Measurements from ENCODE around the gene LRRC56. TPM values are rescaled to one million over a fixed set of nuclear protein-coding genes. Genes with fewer than 3 reads are reported as not detected.
A peak's percentile ranks its signal among the peaks of the same experiment; 100 is the strongest.

The LRRC56 gene
- total RNA-seq, 2 experiments from 2014 or later = 1.9 to 2.2 TPM

DNA sequence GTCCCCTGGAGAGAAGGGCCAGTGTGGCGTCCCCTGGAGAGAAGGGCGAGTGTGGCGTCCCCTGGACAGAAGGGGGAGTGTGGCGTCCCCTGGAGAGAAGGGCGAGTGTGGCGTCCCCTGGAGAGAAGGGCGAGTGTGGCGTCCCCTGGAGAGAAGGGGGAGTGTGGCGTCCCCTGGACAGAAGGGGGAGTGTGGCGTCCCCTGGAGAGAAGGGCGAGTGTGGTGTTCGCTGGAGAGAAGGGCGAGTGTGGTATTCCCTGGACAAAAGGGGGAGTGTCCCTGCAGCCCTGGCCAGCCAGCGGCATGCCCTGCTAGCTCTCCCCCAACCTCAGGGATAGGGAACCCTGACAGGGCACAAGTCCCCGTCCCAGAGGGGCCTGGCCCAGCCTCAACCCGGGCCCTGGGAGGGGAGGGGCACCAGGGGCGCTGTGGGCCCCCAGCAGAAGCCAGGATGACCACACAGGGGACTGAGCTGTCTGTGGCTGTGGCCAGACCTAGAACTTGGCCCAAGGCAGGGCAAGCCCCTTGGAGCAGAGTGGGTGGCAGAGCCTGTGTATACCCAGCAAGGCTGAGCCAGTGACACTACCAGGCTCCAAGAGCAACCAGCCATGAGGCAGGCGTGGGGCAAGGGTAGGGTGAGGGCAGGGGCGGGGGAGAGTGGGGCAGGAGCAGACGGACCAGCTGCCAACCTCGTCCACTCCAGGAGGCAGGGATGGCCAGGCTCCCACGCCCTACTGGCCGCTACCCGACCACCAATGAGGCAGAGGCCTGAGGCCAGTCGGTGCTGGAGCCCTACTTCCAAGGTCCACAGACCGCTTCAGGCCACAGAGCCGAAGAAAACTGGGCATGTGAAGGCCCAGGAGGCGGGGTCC, 6.1 kb upstream of the LRRC56 start:
- no peak overlapping the region for H3K27ac Mint-ChIP-seq
- no peak for ATAC-seq
- H3K4me3 Mint-ChIP-seq = no peak overlapping the region
- no peaks in the 10 kb centered on the region for H3K27me3 Mint-ChIP-seq (ENCODE audit: low read depth)
- ChIA-PET CTCF (no interaction called here), POLR2A (interaction anchor here (0.7 kb wide), 1 partner anchor 13 kb away, joined by 3 read pairs; no protein-coding TSS in a partner anchor)
- H3K9me3 Mint-ChIP-seq (ENCODE audit: insufficient read depth) = no peaks in the 10 kb centered on the region
- H3K36me3 Mint-ChIP-seq (ENCODE audit: low read depth) = peaks cover 2% of the 10 kb centered on the region
- no peak for DNase-seq
- peaks cover 8% of the 10 kb centered on the region for H3K4me1 Mint-ChIP-seq (ENCODE audit: low read depth)

DNA sequence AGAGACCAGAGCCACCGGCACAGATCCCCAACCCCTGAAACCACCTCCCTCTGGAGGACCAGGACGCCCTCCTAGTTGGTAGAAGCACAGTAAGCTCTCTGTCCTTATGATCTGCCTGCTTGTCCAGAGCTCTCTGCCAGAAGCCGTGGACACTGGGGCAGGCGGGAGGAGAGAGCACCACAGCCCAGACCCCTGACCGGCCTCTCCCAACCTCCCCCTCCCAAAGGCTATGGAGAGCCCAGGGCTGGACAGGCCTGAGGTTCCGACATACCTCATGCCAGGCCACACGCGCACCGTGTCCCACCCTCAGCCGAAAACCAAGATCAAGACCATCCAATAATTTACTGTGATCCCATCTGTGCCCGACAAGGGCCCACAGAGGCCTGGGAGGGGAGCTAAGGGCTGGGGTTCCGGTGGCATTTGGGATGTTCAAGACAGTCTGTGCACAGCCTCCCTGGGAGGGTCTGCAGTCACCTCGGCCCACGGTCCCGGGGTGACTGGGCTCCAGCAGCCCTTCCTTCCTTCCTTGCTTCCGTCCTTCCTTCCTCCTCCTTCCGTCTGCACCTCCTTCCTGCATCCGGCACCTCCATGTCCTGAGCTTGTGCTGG, 5.3 kb upstream of the LRRC56 start:
- no peak overlapping the region for H3K27ac Mint-ChIP-seq
- ChIA-PET POLR2A (interaction anchor here (0.7 kb wide), 1 partner anchor 12 kb away, joined by 3 read pairs; no protein-coding TSS in a partner anchor), CTCF (interaction anchor here (0.9 kb wide), 1 partner anchor 13 kb away, joined by 3 read pairs; no protein-coding TSS in a partner anchor)
- peaks cover 11% of the 10 kb centered on the region for H3K4me1 Mint-ChIP-seq (ENCODE audit: low read depth)
- DNase-seq = no peak
- no peaks in the 10 kb centered on the region for H3K9me3 Mint-ChIP-seq (ENCODE audit: insufficient read depth)
- H3K27me3 Mint-ChIP-seq (ENCODE audit: low read depth) = no peaks in the 10 kb centered on the region
- H3K4me3 Mint-ChIP-seq = no peak overlapping the region
- H3K36me3 Mint-ChIP-seq (ENCODE audit: low read depth) = peaks cover 2% of the 10 kb centered on the region
- no peak for ATAC-seq

DNA sequence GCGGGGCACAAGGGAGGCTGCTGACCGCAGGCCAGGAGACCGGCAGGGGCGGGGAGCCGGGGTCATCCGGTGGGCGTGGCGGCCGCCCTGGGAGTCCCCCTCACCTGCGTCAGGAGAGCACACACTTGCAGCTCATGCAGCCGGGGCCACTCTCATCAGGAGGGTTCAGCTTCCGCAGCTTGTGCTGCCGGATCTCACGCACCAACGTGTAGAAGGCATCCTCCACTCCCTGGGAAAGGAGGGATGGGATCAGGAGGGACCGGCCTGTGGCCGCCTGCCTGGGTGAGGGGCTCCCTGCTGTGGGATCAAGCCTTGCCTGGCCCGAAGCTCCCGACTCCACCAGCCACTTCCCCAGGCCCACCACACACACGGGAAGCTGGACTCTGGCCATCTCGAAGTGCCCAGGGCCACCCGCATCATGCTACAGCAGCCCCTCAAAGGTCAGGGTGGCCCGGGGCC, 4.8 kb upstream of the LRRC56 start:
- Mint-ChIP-seq H3K36me3 (ENCODE audit: low read depth) (peaks cover 2% of the 10 kb centered on the region), H3K27ac (no peak overlapping the region), H3K27me3 (ENCODE audit: low read depth) (no peaks in the 10 kb centered on the region), H3K4me1 (ENCODE audit: low read depth) (peaks cover 15% of the 10 kb centered on the region), H3K9me3 (ENCODE audit: insufficient read depth) (no peaks in the 10 kb centered on the region), H3K4me3 (no peak overlapping the region)
- ChIA-PET POLR2A (no interaction called here), CTCF (interaction anchor here (0.9 kb wide), 1 partner anchor 14 kb away, joined by 3 read pairs; no protein-coding TSS in a partner anchor)
- ATAC-seq (no peak), DNase-seq (no peak)

DNA sequence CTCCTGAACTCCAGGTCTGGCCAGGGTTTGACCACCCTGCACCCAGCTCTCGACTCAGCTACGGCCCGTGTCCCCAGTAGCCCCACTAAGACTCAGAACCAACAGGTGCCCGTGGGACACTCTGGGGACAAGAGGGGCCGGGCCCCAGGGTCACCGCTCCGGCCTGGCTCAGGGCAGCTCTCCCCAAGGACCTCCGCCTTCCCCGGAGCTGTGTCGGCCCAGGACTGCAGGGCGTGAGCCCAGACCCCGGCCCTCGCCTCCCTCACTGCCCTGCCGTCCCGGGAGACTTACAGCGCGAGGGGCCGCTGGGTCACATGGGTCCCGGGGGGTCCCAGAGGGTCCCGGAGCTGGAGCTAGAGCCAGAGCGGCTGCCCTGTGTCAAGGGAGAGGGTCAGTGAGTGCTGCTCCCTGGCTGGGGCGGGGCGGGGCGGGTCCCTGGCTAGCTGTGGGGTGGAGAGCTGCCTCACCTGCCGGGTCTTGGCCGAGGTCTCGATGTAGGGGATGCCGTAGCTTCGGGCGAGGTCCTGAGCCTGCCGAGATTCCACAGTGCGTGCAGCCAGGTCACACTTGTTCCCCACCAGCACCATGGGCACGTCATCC, 4.2 kb upstream of the LRRC56 start:
- H3K4me3 Mint-ChIP-seq = no peak overlapping the region
- no peak for ATAC-seq
- no peak for DNase-seq
- no peaks in the 10 kb centered on the region for H3K9me3 Mint-ChIP-seq (ENCODE audit: insufficient read depth)
- H3K4me1 Mint-ChIP-seq (ENCODE audit: low read depth) = peaks cover 21% of the 10 kb centered on the region
- peaks cover 2% of the 10 kb centered on the region for H3K36me3 Mint-ChIP-seq (ENCODE audit: low read depth)
- H3K27me3 Mint-ChIP-seq (ENCODE audit: low read depth) = no peaks in the 10 kb centered on the region
- ChIA-PET POLR2A (no interaction called here), CTCF (interaction anchor here (1.9 kb wide), 1 partner anchor 14 kb away, joined by 7 read pairs; no protein-coding TSS in a partner anchor)
- H3K27ac Mint-ChIP-seq = no peak overlapping the region

DNA sequence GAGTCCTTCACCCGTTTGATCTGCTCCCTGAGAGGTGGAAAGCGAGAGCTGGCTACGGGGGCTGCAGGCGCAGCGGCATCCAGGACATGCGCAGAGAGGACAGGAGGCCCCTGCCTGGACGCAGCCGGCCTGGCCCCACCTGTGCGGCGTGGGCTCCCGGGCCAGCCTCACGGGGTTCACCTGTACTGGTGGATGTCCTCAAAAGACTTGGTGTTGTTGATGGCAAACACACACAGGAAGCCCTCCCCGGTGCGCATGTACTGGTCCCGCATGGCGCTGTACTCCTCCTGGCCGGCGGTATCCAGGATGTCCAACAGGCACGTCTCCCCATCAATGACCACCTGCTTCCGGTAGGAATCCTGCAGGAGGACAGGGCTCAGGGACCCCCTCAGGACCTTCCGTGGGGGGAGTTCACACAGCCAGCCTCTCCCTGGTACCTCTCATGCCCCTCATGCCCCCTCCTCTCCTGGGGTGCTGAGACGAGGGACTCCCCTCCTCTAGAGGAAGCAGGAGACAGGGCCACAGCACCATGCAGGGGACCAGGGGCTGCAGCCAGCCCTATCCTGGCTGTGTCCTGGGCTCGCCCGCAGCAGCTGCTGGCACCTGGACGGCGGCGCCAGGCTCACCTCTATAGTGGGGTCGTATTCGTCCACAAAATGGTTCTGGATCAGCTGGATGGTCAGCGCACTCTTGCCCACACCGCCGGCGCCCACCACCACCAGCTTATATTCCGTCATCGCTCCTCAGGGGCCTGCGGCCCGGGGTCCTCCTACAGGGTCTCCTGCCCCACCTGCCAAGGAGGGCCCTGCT, 3.5 kb upstream of the LRRC56 start:
- Mint-ChIP-seq H3K4me3 (peak overlapping the region; percentile 71), H3K36me3 (ENCODE audit: low read depth) (peaks cover 2% of the 10 kb centered on the region), H3K27me3 (ENCODE audit: low read depth) (no peaks in the 10 kb centered on the region), H3K27ac (no peak overlapping the region), H3K4me1 (ENCODE audit: low read depth) (peaks cover 26% of the 10 kb centered on the region), H3K9me3 (ENCODE audit: insufficient read depth) (no peaks in the 10 kb centered on the region)
- ChIA-PET CTCF (interaction anchor here (1.9 kb wide), 1 partner anchor 15 kb away, joined by 7 read pairs; no protein-coding TSS in a partner anchor), POLR2A (interaction anchor here (1.2 kb wide), 1 partner anchor 83 kb away, joined by 3 read pairs; the partner anchor contains the start of gene PTDSS2)
- DNase-seq (no peak), ATAC-seq (no peak)

DNA sequence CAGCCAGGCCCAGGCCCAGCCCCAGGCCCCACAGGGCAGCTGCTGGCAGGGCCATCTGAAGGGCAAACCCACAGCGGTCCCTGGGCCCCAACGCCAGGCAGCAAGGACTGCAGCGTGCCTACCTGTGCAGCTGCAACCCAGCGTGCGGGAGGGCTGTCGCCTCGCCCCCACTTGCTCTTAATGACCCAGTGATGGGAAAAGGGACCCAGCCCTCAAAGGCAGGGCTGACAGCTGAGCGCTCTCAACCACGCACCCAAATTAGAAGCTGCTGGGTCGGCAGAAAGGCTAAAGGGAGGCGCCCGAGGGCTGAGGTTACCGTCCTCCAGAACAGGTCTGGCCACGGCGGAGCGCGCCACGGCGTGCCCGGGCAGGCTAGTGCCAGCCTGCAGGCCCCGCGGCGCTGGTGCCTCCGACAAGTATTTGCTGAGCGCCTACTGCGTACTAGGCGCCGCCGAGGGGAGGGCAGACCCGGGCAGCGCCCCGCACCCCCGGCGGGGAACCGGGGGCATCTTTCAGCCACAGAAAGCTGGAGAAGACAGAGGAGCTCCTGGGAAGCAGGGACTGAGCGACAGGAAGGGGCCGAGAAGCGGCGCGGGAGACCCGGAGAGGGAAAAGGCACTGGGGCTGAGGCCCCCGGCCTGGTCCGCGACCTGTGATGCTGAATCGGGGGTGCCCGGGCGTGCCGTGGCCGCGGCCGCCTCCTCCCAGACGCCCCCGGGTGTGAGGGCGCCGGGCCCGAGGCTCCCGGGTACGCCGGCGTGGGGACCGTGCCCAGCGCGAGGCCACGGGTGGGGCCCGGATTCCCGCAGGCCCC, 2.7 kb upstream of the LRRC56 start:
- DNase-seq = no peak
- Mint-ChIP-seq H3K9me3 (ENCODE audit: insufficient read depth) (no peaks in the 10 kb centered on the region), H3K36me3 (ENCODE audit: low read depth) (peaks cover 2% of the 10 kb centered on the region), H3K27me3 (ENCODE audit: low read depth) (no peaks in the 10 kb centered on the region), H3K4me3 (peak overlapping the region; percentile 71), H3K4me1 (ENCODE audit: low read depth) (peaks cover 26% of the 10 kb centered on the region), H3K27ac (peak overlapping the region; percentile 49)
- ChIA-PET POLR2A (interaction anchor here (1.2 to 1.9 kb wide), 2 partner anchors 84 to 192 kb away, joined by 3 to 4 read pairs; partner anchors contain the start of gene PTDSS2), CTCF (interaction anchor here (1.9 kb wide), 1 partner anchor 16 kb away, joined by 7 read pairs; no protein-coding TSS in a partner anchor)
- no peak for ATAC-seq

DNA sequence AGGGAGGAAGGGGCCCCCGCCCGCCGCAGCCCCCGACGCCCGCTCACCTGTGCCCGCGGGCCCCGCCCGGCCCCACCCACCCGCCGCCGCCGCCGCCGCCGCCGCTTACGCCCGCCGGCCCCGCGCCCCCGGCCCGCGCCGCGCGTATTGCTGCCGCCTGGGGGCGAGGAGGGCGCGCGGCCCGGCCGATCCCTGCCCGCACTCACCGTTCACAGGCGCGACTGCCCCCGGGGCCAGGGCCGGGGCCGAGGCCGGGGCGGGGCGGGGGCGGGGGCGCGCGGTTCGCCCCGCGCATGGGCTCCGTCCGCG, 2.2 kb upstream of the LRRC56 start:
- H3K36me3 Mint-ChIP-seq (ENCODE audit: low read depth) = peaks cover 2% of the 10 kb centered on the region
- no peaks in the 10 kb centered on the region for H3K9me3 Mint-ChIP-seq (ENCODE audit: insufficient read depth)
- ATAC-seq (no peak), DNase-seq (no peak)
- POLR2A ChIA-PET = interaction anchor here (0.6 to 1.9 kb wide), 4 partner anchors 29 to 284 kb away, joined by 3 to 6 read pairs (median 4); partner anchors contain the start of genes PTDSS2 and RNH1
- no peaks in the 10 kb centered on the region for H3K27me3 Mint-ChIP-seq (ENCODE audit: low read depth)
- H3K4me1 Mint-ChIP-seq (ENCODE audit: low read depth) = peaks cover 26% of the 10 kb centered on the region
- no peak overlapping the region for H3K27ac Mint-ChIP-seq
- H3K4me3 Mint-ChIP-seq = no peak overlapping the region
- CTCF ChIA-PET = no interaction called here

DNA sequence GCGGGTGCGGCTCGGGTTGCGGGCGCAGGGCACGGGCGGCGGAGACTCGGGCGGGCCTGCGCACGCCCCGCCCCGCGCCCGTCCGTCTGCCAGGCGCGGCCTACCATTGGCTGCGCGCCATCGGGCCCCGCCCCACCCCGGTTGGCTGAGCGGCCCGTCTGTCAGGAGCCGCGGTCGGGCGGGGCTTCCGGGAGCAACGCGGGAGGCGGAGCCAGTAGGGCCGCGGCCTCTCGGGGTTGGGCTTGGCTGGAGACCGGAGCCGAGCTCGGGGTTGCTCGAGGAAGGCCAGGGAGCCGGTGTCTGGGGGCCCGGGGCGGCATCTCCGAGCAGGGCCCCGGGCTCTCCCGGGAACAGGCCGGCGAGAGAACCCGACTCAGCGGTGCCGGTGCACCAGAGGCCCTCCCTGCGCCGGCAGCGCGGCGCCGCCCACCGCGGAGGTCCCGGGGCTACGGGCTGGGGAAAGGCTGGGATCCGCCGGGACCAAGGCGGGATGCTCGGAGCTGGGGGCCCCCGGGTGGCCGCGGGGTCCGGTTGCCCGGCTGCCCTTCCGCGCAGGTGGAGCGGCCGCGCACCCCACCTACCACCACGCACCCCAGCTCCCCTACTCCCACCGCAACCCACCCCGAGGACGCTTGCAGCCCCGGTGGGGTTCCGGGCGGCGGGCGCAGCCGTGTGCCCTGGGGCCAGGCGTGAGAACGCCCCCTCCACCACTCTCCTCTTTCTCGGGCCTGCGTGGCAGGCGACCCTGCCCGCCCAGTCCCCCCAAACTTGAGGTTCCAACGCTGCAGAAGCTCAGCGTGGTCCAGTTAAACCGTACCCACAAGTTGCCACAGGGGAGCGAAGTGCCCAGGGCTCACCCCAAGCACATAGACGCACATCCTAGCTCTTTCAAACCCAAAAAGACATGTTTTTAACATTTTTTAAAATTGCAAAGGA, 1.5 kb upstream of the LRRC56 start, which contains the start of gene HRAS:
Gene HRAS (minus strand): TSS at position 58 of the 936 bp plus-strand sequence.
- ATAC-seq = peak; percentile 88
- peaks cover 26% of the 10 kb centered on the region for H3K4me1 Mint-ChIP-seq (ENCODE audit: low read depth)
- H3K27ac Mint-ChIP-seq = peak within 1 kb of the TSS; percentile 93
- H3K36me3 Mint-ChIP-seq (ENCODE audit: low read depth) = peaks cover 2% of the 10 kb centered on the region
- ChIA-PET POLR2A (interaction anchor here (0.6 to 1.9 kb wide), 8 partner anchors 29 to 285 kb away, joined by 3 to 6 read pairs (median 4); partner anchors contain the start of genes PHRF1 and RNH1), CTCF (interaction anchor here (1.0 to 1.5 kb wide), 4 partner anchors 17 to 212 kb away, joined by 3 to 15 read pairs (median 8); partner anchors contain the start of gene TALDO1)
- DNase-seq = peak; percentile 96
- H3K9me3 Mint-ChIP-seq (ENCODE audit: insufficient read depth) = no peaks in the 10 kb centered on the region
- H3K27me3 Mint-ChIP-seq (ENCODE audit: low read depth) = no peaks in the 10 kb centered on the region
- peak within 1 kb of the TSS; percentile 88 for H3K4me3 Mint-ChIP-seq

DNA sequence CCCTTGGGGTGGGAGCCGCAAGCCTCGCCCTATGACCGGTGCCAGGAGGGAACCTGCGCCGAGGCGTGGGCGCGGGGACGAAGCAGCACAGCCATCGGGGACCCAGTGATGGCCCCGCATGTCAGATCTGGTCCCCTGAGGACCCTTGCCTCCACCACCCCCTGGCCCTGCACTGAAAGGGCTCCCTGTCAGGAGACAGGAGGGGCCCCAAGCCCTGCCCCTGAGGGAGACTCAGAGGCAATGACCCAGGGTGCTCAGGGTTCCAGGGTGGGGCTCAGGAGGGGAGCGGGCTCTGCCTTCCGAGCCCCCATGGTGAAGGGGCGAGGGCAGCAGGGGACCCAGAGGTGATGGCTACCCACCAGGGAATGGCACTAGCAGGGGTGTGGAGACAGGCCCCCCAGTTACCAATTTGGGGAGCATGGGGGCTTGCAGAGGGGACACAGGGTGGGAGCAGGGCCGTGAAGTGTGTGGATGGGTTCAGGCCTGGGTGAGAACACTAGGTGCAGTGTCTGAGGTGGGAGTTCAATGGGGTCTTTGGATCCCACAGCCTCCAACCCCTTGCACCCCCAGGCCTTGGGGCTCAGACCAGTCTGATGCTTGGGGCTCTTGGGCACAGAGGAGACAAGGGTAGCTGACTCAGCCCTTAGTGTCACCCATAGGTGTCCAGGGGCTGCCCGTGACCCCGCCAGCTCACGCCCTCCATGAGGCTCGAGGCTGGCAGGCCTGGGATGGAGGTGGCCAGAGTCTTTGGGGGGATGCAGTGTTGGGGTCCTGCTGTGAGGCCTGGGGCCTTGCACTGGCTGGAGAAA, 499 bp downstream of the LRRC56 start:
- H3K4me1 Mint-ChIP-seq (ENCODE audit: low read depth) = peaks cover 26% of the 10 kb centered on the region
- H3K27ac Mint-ChIP-seq = peak overlapping the region; percentile 93
- H3K36me3 Mint-ChIP-seq (ENCODE audit: low read depth) = no peaks in the 10 kb centered on the region
- ATAC-seq (no peak), DNase-seq (no peak)
- H3K4me3 Mint-ChIP-seq = peak overlapping the region; percentile 51
- POLR2A ChIA-PET = interaction anchor here (1.2 to 1.6 kb wide), 3 partner anchors 17 to 31 kb away, joined by 3 to 4 read pairs (median 4); no protein-coding TSS in a partner anchor
- CTCF ChIA-PET = interaction anchor here (1.9 kb wide), 1 partner anchor 17 kb away, joined by 7 read pairs; no protein-coding TSS in a partner anchor
- no peaks in the 10 kb centered on the region for H3K27me3 Mint-ChIP-seq (ENCODE audit: low read depth)
- H3K9me3 Mint-ChIP-seq (ENCODE audit: insufficient read depth) = no peaks in the 10 kb centered on the region
